Measurements from ENCODE around the gene FAF2. TPM values are rescaled to one million over a fixed set of nuclear protein-coding genes. Genes with fewer than 3 reads are reported as not detected.
"Not testable (repeated sequence)": the region's sequence is repeated elsewhere in the genome, so short reads cannot be mapped to it uniquely, and the experiment has no call there.

FAF2 gene
- total RNA-seq, 1 donor from 2014 or later = 47.8 TPM

DNA sequence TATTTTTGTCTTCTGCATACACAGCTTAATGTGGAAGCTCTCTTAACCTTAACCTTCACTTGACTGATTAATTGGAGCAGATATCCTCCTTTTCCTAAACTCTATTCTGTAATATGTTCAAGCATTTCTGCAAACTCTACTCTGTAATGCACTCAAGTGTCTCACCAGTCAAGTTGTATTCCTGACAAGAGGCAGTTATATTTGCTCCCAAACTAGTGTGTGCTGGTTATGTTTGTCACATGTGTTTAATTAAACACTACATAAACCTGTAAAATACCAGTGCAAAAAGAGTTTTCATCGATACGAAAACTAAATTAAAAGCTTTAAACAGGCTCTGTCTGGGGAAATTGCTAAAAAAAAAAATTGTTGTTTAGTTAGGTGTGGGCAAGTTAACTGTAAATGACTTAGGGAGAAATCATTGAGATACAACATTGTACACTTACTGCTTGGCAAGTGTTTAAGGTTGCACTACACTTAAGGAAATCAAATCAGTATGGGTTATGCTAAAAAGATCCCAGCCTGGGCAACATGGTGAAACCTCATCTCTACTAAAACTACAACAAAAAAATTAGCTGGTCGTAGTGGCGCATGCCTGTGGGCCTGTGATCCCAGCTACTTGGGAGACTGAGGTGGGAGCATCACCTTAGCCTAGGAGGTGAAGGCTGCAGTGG lies 6.7 kb downstream of the FAF2 start:
- DNase-seq (ENCODE audit: low read depth) = no peak

DNA sequence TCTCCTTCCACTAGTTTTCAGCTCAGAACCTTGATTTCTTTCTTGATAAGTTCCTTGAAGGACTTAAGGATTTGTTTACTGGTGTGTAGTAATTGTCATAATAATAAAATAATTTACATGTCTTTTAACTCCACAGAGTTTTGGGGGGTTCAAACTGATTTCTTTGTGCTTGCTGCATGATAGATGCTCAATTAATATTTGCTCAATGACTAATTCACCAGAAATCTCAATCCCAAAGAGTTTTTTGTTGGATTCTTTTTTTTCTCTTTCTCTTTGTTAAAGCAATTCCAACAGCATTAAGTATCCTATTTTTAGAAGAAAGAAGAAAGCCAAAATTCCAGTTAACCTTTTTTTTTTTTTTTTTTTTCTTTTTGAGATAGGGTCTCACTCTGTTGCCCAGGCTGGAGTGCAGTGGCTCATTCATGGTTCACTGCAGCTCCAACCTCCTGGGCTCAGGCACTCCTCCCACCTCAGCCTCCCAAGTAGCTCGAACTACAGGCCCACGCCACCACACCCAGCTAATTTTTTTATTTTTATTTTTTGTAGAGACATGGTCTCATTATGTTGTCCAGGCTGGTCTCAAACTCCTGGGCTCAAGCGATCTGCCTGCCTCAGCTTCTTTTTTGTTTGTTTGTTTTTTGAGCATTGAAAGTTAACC lies 10.8 kb downstream of the FAF2 start:
- no peak for DNase-seq (ENCODE audit: low read depth)

DNA sequence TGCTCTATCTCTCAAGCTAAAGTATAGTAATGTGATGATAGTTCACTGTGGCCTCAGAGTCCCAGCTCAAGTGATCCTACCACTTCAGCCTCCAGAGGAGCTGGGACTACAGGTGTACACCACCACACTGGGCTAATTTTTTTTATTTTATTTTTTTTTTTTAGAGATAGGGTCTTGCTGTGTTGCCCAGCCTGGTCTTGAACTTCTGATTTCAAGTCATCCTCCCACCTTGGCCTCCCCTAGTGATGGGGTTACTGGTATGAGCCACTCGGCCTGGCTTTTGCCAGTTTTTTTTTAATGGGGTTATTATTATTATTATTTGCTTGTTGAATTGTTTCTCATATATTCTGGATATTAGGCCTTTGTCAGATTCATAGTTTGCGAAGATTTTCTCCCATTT lies 13.2 kb downstream of the FAF2 start:
- DNase-seq (ENCODE audit: low read depth) = no peak

DNA sequence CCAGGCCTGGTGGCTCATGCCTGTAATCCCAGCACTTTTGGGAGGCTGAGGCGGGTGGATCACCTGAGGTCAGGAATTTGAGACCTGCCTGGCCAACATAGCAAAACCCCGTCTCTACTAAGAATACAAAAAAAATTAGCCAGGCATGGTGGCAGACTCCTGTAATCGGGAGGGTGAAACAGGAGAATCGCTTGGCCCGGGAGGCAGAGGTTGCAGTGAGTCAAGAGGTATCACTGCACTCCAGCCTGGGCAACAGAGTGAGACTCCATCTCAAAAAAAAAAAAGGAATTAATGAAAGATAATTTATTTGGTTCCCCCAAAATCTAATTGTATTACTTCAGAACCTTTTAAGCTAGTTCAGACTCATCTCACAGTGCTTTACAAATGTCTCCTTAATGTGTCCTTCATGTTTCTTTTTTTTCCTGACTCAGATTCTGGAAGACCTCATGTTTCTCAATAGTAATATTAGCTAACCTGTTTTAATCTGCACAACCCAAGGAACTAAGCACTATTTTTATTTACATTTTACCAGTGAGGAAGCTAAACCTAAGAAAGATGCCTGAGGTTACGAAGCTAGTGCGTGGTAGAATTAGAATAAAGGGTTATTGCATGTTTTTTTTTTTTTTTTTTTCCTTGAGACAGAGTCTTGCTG lies 15.1 kb downstream of the FAF2 start:
- DNase-seq (ENCODE audit: low read depth) = no peak

DNA sequence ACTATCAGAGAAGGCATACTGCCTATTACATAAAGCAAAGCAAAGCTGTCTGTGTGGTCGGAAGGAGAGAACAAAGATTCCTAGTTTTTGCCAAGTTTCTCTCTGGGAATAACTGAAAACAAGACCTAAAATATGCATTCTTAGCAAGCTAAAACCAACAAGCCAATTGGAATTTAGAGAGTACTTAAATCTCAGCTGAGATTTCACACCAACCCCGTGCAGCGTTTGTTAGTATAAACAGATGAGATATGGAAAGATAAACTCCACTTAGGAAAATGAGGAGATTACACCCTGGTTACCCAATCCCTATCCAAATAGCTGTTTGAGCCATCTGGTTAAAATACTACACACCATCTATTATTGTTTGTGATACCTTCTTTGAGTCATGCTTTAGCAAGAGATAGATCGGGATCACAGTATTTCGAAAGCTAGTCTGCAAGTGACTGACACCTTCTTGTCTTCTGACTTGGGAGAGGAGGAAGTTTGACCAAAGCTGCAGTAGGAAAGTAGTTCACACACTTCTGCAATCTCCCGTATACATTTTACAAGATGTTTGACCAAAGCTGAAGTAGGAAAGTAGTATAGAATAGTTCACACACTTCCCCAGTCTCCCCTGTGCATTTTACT lies 18.2 kb downstream of the FAF2 start:
- DNase-seq (ENCODE audit: low read depth) = peak; percentile 58

DNA sequence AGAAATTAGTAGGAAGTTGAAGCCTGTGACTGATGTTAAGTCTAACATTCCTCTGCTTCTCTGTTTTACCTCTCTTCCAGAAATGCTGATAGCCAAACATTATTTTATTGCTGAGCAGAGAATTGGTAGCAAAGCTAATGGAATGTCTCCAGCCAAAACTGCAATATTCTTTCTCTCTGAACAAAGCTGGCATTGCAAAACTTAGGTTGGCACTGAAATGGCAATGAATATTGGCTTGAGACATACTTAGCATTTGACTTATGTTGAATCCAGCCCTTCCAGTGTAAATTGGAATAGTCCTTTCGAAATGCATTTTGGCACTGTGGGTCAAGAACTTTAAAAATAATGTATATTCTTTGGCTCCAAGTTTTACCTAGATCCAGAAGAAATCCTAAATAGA lies 21.1 kb downstream of the FAF2 start:
- no peak for DNase-seq (ENCODE audit: low read depth)

DNA sequence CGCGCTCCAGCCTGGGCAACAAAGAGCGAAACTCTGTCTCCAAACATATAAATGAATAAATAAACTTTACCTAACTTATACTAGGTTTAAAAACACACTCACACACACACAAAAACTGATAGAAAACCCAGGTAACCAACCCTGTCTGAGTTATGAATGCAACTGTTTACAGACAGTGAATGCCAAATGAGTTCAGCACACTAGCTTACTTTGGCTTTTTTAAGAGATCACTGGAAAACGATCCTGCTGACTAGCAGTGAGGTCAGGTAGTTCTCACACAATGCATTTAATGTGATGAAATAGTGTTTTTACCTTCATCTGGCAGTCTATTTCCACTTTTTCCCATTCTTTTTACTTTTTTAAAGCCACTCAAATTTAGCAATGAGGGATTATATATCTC lies 22.4 kb downstream of the FAF2 start:
- DNase-seq (ENCODE audit: low read depth) = no peak

DNA sequence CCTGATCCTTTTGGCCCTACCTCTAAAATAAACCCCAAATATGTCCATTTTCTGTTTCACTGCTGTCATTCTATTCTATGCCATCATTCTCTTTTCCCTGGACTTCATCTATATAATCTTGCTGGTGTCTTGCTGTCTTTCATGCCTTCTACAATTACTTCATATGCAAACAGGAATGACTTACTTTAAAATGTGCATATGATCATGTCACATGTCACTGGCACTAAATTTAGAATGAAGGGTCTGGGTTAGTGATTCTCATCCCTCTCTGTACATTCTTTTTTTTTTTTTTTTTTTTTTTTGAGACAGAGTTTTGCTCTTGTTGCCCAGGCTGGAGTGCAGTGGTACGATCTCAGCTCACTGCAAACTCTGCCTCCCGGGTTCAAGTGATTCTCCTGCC lies 22.9 kb downstream of the FAF2 start:
- no peak for DNase-seq (ENCODE audit: low read depth)

DNA sequence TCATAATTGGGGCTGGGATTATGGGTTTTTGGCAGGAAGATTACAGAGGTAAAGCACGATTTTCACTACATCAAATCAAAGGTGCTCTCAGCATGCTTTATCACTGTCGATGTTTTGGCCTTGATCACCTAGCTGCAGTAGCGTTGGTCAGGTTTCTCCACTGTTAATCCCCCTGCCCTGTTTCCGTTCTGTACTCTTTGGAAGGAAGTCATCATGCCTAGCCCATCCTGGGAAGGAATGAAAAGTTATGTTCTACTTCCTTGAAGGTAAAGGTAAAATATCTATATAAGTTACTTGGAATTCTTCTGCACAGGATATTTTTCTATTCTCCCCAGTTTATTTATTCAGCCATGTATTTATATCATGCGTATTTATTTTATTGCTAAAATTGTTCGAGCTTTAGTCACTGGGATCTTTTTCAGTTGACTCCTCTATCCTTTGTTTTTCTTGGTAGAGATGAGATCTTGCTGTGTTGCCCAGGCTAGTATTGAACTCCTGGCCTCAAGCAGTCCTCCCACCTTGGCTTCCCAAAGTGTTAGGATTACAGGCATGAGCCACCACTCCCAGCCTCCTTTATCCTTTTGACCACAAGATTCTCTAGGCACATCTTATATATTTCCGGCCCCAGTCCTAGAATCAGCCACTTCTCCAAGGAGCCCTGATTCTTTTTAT lies 25.3 kb downstream of the FAF2 start:
- DNase-seq (ENCODE audit: low read depth) = no peak

DNA sequence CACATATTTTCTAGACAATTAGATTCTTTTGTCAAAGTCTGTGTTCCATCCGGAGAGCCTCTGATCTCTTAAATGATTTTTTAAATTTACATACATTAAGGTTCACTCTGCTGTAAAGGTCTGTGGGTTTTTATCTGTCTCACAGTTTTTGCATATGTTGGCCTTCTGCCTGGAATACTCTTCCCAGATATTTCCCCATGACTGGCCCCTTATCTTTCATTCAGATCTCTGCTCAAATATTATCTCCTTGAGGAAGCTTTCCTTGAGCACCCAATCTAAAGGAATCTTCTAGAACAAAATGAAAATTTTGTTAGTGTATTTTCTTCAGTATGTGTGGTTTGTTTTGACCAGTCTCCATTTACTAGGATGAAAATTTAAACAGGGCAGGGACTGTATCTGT lies 26.3 kb downstream of the FAF2 start:
- DNase-seq (ENCODE audit: low read depth) = no peak

DNA sequence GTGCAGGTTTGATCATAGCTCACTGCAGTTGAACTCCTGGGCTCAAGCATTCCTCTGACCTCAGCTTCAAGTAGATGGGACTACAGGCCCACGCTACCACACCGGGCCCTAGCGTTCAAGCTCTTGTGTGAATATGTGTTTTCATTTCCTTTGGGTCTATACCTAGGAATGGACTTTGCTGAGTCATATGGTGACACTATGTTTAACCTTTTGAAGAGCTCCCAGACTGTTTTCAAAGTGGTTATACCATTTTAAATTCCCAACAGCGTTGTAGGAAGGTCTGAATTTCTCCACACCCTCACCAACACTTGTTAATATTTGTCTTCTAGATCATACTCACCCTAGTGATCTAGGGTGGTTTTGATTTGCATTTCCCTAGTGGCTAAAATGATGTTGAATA lies 33.5 kb downstream of the FAF2 start:
- DNase-seq (ENCODE audit: low read depth) = no peak

DNA sequence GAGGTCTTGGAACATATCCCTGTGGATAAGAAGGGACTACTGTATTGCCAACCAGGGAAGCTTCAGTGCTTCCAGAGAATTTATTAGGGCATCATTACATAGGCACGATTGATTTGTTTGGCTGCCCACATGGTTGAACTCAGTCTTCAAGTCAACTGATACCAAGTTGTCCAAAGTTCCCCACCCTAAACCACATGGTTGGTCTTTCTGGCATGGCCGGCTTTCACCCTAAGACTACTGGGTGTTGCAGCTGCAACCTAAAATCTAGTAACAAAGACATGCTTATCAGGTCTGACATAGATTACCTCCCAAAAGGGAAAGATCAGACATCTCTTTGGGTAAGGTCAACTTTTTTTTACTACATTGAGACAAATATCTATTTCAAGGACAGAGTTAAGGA lies 37.0 kb downstream of the FAF2 start:
- no peak for DNase-seq (ENCODE audit: low read depth)

DNA sequence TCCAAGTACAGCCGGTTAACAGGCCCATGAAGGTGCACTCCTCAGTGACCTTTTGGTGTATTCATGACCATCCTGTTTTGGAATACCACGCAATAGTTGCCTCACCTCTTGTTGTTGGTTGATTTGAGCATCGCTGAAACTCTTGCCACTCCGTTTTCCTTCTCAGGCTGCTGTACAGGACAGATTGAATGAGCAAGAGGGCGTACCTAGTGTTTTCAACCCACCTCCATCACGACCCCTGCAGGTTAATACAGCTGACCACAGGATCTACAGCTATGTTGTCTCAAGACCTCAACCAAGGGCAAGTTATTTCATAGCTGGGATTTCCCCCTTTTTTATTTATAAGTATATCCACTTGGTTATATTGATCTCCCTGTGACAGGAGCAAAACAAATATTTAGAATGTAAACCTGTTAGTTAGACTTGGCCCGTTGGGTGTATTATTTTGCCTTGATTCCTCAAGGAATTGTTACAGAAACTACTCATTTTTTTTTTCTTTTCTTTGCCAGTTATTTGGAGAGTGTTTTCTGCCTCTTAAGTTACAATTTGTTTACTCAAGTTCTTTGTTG lies 38.1 kb downstream of the FAF2 start:
- no peak for DNase-seq (ENCODE audit: low read depth)

DNA sequence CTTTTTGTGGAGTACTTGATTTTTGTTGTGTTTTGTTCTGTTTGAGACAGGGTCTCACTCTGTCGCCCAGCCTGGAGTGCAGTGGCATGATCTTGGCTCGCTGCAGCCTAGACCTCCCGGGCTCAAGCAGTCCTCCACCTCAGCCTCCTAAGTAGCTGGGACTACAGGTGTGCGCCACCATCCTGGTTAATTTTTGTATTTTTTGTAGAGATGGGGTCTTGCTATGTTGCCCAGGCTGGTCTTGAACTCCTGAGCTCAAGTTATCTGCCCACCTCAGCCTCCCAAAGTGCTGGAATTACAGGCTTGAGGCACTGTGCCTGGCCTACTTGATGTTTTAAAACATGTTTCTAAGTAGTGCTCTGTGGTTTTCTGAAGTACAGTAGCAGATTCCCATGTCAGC lies 39.0 kb downstream of the FAF2 start:
- DNase-seq (ENCODE audit: low read depth) = not testable (repeated sequence)

DNA sequence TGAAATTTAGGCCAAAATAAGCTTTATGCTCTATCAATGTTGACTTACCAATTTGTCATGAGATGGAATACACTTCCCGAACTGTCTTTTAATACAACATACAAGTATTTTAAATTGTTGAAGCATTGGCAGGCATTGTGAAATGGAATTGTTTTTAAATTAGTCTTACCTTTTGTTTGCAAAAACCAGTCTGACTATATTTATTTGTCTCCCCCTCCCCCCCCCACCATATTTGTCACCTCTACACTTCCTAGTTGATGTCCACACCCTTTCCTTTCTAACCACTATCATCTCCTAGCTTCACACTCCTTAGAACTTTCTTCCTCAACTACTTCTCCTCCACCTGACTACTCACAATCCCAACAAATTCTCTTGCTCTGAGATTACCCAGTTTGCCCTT lies 40.9 kb downstream of the FAF2 start:
- DNase-seq (ENCODE audit: low read depth) = no peak

DNA sequence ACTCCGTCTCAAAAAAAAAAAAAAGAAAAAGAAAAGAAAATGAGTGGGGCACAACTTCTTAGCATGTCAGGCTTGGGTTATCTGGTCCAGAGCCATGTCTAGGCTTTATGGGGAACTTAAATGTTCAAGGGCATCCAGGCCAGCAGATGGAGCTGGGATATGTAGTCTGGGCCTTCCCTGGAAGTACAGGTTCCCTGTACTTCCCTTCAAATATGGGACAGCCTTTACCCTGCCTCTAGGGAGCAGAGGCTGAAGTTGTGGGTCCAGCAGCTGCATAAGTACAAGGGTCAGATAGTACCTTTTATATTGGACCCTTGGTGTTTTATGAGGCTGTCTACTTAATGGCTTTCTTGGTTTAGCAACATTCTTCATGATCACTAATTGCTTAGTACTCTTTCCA lies 42.1 kb downstream of the FAF2 start:
- DNase-seq (ENCODE audit: low read depth) = no peak

DNA sequence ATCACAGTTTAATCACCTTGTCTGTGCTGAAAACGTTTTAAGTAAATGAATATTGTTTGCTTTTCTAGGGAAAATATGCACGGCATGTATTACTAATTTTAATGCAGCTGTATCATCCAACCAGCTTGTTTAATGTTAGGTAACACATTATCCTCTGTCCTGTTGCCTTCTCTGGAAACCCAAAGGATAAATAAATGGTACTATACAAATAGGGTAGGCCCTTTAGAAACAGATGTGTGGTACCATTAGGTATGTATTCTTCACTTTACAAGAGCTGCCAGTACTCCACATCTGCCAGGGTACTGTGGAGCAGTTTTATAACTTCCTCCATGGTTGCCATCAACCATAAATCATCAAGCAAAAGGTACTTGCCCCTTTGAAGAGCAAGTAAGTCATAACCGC lies 42.9 kb downstream of the FAF2 start:
- DNase-seq (ENCODE audit: low read depth) = no peak

DNA sequence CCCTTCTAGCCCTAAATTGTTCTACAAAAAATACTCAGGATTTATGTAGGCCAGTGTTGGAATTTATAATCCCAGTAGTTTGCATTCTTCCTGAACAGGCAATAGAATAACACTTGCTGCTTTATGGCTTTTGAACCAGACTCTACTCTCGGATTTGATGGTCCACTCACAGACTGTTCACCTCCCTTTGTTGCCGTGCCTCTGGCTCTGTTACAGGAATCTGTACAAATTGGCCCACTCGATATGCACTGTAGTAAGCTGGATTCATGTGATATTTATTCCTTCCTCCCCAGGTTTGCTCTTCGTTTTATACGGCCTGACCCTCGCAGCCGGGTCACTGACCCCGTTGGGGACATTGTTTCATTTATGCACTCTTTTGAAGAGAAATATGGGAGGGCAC lies 43.7 kb downstream of the FAF2 start:
- DNase-seq (ENCODE audit: low read depth) = no peak

DNA sequence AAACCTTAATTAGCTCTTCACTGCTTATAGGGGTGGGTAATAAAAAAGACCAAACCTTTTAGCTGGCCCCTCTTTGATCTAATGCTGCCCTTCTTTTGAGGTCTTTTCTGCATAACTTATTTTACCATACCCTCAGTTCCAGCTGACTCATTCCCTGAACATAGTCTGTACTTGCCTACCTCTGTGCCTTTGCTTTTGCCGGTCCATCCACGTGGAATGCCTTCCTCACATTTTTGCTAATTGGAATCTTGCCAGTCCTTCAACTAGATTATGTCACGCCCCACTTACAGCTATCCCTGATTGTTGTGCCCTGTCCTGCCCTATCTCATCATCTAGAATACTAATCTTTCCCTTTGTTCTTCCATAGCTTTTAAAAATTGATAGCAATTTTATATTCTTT lies 44.2 kb downstream of the FAF2 start:
- no peak for DNase-seq (ENCODE audit: low read depth)

DNA sequence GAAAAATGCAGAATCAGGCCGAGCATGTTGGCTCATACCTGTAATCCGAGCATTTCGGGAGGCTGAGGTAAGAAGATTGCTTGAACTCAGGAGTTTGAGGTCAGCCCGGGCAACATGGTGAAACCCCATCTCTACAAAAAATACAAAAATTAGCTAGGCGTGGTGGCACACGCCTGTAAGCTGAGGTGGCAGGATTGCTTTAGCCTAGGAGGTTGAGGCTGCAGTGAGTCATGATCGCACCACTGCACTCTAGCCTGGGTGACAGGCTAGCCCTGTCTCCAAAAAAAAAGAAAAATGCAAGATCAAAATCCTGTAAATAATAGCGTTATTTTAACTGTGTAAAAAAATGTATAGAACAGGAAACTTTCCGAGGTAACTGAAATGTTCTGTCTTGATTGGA lies 49.7 kb downstream of the FAF2 start:
- DNase-seq (ENCODE audit: low read depth) = no peak

DNA sequence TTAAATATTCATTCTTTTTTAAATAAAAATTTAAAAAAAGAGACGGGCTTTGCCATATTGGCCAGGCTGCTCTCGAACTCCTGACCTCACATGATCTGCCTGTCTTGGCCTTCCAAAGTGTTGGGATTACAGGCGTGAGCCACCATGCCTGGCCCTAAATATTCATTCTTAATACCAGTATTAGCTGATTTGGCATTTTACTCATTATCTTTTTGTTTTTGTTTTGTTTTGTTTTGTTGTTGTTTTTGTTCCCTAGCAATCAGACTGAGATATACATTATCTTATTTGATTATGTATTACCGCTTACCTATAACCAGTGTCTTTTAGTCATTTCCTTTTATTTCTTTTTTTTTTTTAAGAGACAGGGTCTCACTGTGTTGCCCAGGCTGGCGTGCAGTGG lies 51.1 kb downstream of the FAF2 start:
- DNase-seq (ENCODE audit: low read depth) = no peak

DNA sequence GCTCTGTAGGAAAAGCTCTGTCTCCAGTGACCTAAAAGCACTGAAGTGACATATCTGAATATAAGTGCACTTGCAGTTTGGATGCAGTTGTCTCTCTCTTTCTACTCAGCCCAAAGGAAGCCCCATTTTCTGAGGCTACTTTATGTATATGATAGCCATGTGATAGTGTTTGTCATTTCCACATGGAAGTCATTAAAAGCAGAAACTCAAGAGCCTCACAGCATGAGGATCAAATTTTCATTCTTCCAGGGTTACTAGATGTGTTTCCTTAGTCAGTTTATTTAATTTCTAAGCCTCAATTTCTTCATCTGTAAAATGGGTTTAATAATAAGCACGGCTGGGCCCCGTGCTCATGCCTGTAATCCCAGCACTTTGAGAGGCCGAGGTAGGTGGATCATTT lies 52.3 kb downstream of the FAF2 start:
- DNase-seq (ENCODE audit: low read depth) = no peak

Data from renal cortical epithelial cell (primary cell).